B cell (primary cell): ENCODE results near the gene CAVIN2. TPM values are rescaled to one million over a fixed set of nuclear protein-coding genes. Genes with fewer than 3 reads are reported as not detected.

ENCODE experiments used
- ATAC-seq: fragments of 200-7000 bp; cut with Tn5 transposase; one replicate; pipeline ENCODE4 v1.10.0; 2021; ENCODE audit warnings: low read depth, mild to moderate bottlenecking, moderate number of reproducible peaks, moderate library complexity
- CTCF ChIA-PET: fragments of 350-600 bp; sonication (Branson Sonifier 250); formaldehyde crosslinking; loops from one replicate; lab custom pipeline; 2021; ENCODE audit warnings: antibody characterized with exemption, inconsistent platforms; lab: Charles Lee
- POLR2A ChIA-PET: fragments of 350-600 bp; sonication (Branson Sonifier 250); formaldehyde crosslinking; loops from one replicate; lab custom pipeline; 2021; ENCODE audit warnings: antibody characterized with exemption; lab: Charles Lee
- DNase-seq: peaks from one replicate; pipeline ENCODE4 v3.0.0; 2013
- H2AFZ ChIP-seq: 2 replicates; pipeline ENCODE4 v1.6.1; 2012; ENCODE audit warnings: mild to moderate bottlenecking, low read depth, low read length; ENCODE audit not compliant: insufficient read depth, poor library complexity, severe bottlenecking
- H3K27ac ChIP-seq, 2 donors: 1 replicate in 1 of 2; 2 replicates in 1 of 2; pipeline ENCODE4 v1.5.1; 2012 to 2013; ENCODE audit warnings: low read length in 2 of 2, mild to moderate bottlenecking in 2 of 2, moderate library complexity in 1 of 2
- H3K27me3 ChIP-seq, 4 experiments: fragments of 200-600 bp in 1 of 4; sonication (generic) in 1 of 4; replicated peaks in 1 of 4; 1 replicate in 2 of 4; 2 replicates in 2 of 4; pipeline versions ENCODE4 v1.6.1 to v1.7.0; 2013 to 2016; ENCODE audit warnings: low read length in 3 of 4, mild to moderate bottlenecking in 2 of 4, mixed read lengths in 1 of 4, moderate library complexity in 1 of 4; ENCODE audit not compliant: insufficient read depth in 4 of 4, control insufficient read depth in 3 of 4; ENCODE audit errors: control extremely low read depth in 1 of 4
- H3K36me3 ChIP-seq, 2 experiments: replicated peaks in 1 of 2; 1 replicate in 1 of 2; 2 replicates in 1 of 2; pipeline versions ENCODE4 v1.6.1 to v1.7.1; 2013; ENCODE audit warnings: low read length in 1 of 2; ENCODE audit not compliant: insufficient read depth in 2 of 2, control insufficient read depth in 1 of 2; ENCODE audit errors: control extremely low read depth in 1 of 2, extremely low read depth in 1 of 2
- H3K4me1 ChIP-seq, 2 donors: fragments of 200-600 bp in 1 of 2; sonication (generic) in 1 of 2; 1 replicate in 1 of 2; 2 replicates in 1 of 2; pipeline versions ENCODE4 v1.5.1 to v1.6.1; 2013 to 2017; ENCODE audit warnings: low read length in 2 of 2; ENCODE audit not compliant: control insufficient read depth in 2 of 2, insufficient read depth in 2 of 2
- H3K4me2 ChIP-seq: replicated peaks from 2 replicates; pipeline ENCODE3; 2012; ENCODE audit warnings: mild to moderate bottlenecking, low read depth, low read length; ENCODE audit not compliant: poor library complexity, severe bottlenecking
- H3K4me3 ChIP-seq, 5 experiments: fragments of 200-600 bp in 1 of 5; sonication (generic) in 1 of 5; 1 replicate in 3 of 5; 2 replicates in 2 of 5; pipeline versions ENCODE4 v1.5.1 to v1.7.0; 2011 to 2016; ENCODE audit warnings: low read length in 4 of 5, mild to moderate bottlenecking in 4 of 5, low read depth in 2 of 5, control low read depth in 1 of 5, moderate library complexity in 1 of 5; ENCODE audit not compliant: insufficient read depth in 1 of 5; ENCODE audit errors: control extremely low read depth in 1 of 5, extremely low read depth in 1 of 5
- H3K79me2 ChIP-seq: fragments of 200-600 bp; sonication (generic); one replicate; pipeline ENCODE4 v1.6.0; 2016; ENCODE audit warnings: low read length; ENCODE audit not compliant: control insufficient read depth, insufficient read depth
- H3K9ac ChIP-seq: fragments of 200-600 bp; sonication (generic); 2 replicates; pipeline ENCODE4 v1.6.1; 2017; ENCODE audit warnings: mild to moderate bottlenecking, low read length, moderate library complexity
- H3K9me3 ChIP-seq, 3 donors: one replicate each; pipeline versions ENCODE4 v1.6.1 to v1.7.1; 2013; ENCODE audit warnings: low read length in 2 of 3; ENCODE audit not compliant: control insufficient read depth in 2 of 3, insufficient read depth in 1 of 3; ENCODE audit errors: control extremely low read depth in 1 of 3
- H4K20me1 ChIP-seq: 2 replicates; pipeline ENCODE4 v1.6.0; 2012; ENCODE audit warnings: mild to moderate bottlenecking, low read length; ENCODE audit not compliant: insufficient read depth, control insufficient read depth, poor library complexity, severe bottlenecking
- H3K27ac Mint-ChIP-seq: one replicate; pipeline ENCODE4 v1.8.0; 2021; ENCODE audit warnings: mixed read lengths
- H3K27me3 Mint-ChIP-seq: one replicate; pipeline ENCODE4 v1.8.0; 2021; ENCODE audit warnings: mixed read lengths
- H3K4me1 Mint-ChIP-seq: one replicate; pipeline ENCODE4 v1.8.0; 2021; ENCODE audit warnings: mixed read lengths
- H3K4me3 Mint-ChIP-seq: one replicate; pipeline ENCODE4 v1.8.0; 2021; ENCODE audit warnings: mixed read lengths
- H3K9me3 Mint-ChIP-seq: one replicate; pipeline ENCODE4 v1.8.0; 2022; ENCODE audit warnings: mixed read lengths; ENCODE audit not compliant: insufficient read depth
- CTCF ChIP-seq: fragments of 200-600 bp; IDR thresholded peaks from one replicate; pipeline ENCODE4 v1.8.0; 2022; ENCODE audit warnings: antibody characterized with exemption, mild to moderate bottlenecking
- EZH2 ChIP-seq: IDR thresholded peaks from 2 replicates; pipeline ENCODE4 v1.6.1; 2012; ENCODE audit warnings: borderline replicate concordance, low read depth, mild to moderate bottlenecking, moderate library complexity, low read length; ENCODE audit not compliant: insufficient read depth, poor library complexity, severe bottlenecking
- WGBS: methylation state at CpG from one replicate; pipeline ENCODE4 v1.1.5; 2013; ENCODE audit warnings: missing lambda C conversion rate; ENCODE audit not compliant: insufficient coverage; 5-methylcytosine and 5-hydroxymethylcytosine counted together
- intact Hi-C: fragments of 100-400 bp; cut with micrococcal nuclease; formaldehyde crosslinking; loops from one replicate; pipeline ENCODE4 v1.10.0; 2022
- polyA plus RNA-seq: library from polyadenylated mRNA; depleted of rRNA; stranded (reverse); fragments of >200 nt; gene quantifications from 2 replicates; pipeline ENCODE4 v1.2.3, GENCODE V29; 2012
- total RNA-seq, 2 donors: library from RNA; stranded (reverse); fragments of 120-200 nt in 1 of 2; gene quantifications; 1 replicate in 1 of 2; 2 replicates in 1 of 2; pipeline versions ENCODE4 v1.2.3 to v1.2.4, GENCODE V29; 2013 to 2022

The CAVIN2 gene
- total and polyA plus RNA-seq, 2 donors (not counting 1 experiment from before 2014, with no cell fraction given), result 0.15 TPM; not detected in 1

GRCh38 chr2:191892391-191892790, 45.5 kb upstream of the CAVIN2 start:
- ATAC-seq, result no peak
- H3K27ac Mint-ChIP-seq, result no peak overlapping the region
- intact Hi-C loops, result no loop called here

GRCh38 chr2:191891656-191892055, 44.8 kb upstream of the CAVIN2 start:
- no peak overlapping the region for H3K9ac ChIP-seq

More at GRCh38 chr2:191892391-191892790, 45.5 kb upstream of the CAVIN2 start:
- peaks cover 0 to 1% (median 0%) of the 10 kb centered on the region in 3 donors for H3K9me3 ChIP-seq
- no peak overlapping the region for H3K4me3 ChIP-seq
- H3K27me3 Mint-ChIP-seq, result peaks cover 4% of the 10 kb centered on the region
- H3K9me3 Mint-ChIP-seq, result no peaks in the 10 kb centered on the region
- H3K27ac ChIP-seq, result no peak overlapping the region
- ChIA-PET CTCF (no interaction called here), POLR2A (no interaction called here)
- no peak overlapping the region for H3K4me3 Mint-ChIP-seq
- no peak overlapping the region for H3K9ac ChIP-seq
- no peak overlapping the region for H3K4me2 ChIP-seq
- no peaks in the 10 kb centered on the region for H3K27me3 ChIP-seq
- no peaks in the 10 kb centered on the region for H3K4me1 Mint-ChIP-seq
- H2AFZ ChIP-seq, result no peak overlapping the region
- H3K79me2 ChIP-seq, result no peaks in the 10 kb centered on the region
- no peaks in the 10 kb centered on the region for H3K4me1 ChIP-seq
- no peak for DNase-seq
- no peaks in the 10 kb centered on the region for H4K20me1 ChIP-seq
- no peak for TF ChIP-seq EZH2
- H3K36me3 ChIP-seq, result no peaks in the 10 kb centered on the region
- WGBS, result no CpG with 5 or more reads among the region's 3 CpGs

More at GRCh38 chr2:191891656-191892055, 44.8 kb upstream of the CAVIN2 start:
- Mint-ChIP-seq H3K27me3 (peaks cover 4% of the 10 kb centered on the region), H3K4me1 (no peaks in the 10 kb centered on the region), H3K9me3 (no peaks in the 10 kb centered on the region), H3K27ac (no peak overlapping the region), H3K4me3 (no peak overlapping the region)
- Histone ChIP-seq H3K79me2 (no peaks in the 10 kb centered on the region), H3K4me1 (no peaks in the 10 kb centered on the region), H3K9me3 (peaks cover 0 to 1% (median 0%) of the 10 kb centered on the region in 3 donors), H3K36me3 (no peaks in the 10 kb centered on the region), H3K27me3 (no peaks in the 10 kb centered on the region), H2AFZ (no peak overlapping the region), H3K27ac (no peak overlapping the region), H4K20me1 (no peaks in the 10 kb centered on the region), H3K4me3 (no peak overlapping the region), H3K4me2 (no peak overlapping the region)
- intact Hi-C loops, result no loop called here
- WGBS, result 92% methylated on average over 4 of the region's 5 CpGs
- TF ChIP-seq CTCF, result no peak
- TF ChIP-seq EZH2, result no peak
- ATAC-seq (no peak), DNase-seq (no peak)
- ChIA-PET POLR2A (no interaction called here), CTCF (no interaction called here)
